HG02571 (cell line): ENCODE results near the gene PRIMPOL.
"Not testable (repeated sequence)": the region's sequence is repeated elsewhere in the genome, so short reads cannot be mapped to it uniquely, and the experiment has no call there.

Experiments used
- ATAC-seq: cut with Tn5 transposase; IDR thresholded peaks from one replicate; pipeline ENCODE4 v1.9.1; 2021; ENCODE audit warnings: mild to moderate bottlenecking, moderate library complexity; ENCODE audit not compliant: unreplicated experiment

PRIMPOL gene

GRCh38 chr4:184699941-184700340, 50.4 kb downstream of the PRIMPOL start:
- no peak for ATAC-seq

GRCh38 chr4:184702114-184702513, 52.6 kb downstream of the PRIMPOL start:
- ATAC-seq, result no peak

- ATAC-seq, result no peak
These were observed 56.2 kb downstream of the PRIMPOL start for GRCh38 chr4:184705692-184706091.

- no peak for ATAC-seq
These were observed 56.9 kb downstream of the PRIMPOL start for GRCh38 chr4:184706453-184706852.

- ATAC-seq, result no peak
These were observed 62.8 kb downstream of the PRIMPOL start for GRCh38 chr4:184712322-184712721.

- ATAC-seq, result no peak
These were observed 64.3 kb downstream of the PRIMPOL start for GRCh38 chr4:184713887-184714286.

GRCh38 chr4:184715526-184715925, 66.0 kb downstream of the PRIMPOL start:
- ATAC-seq, result no peak

GRCh38 chr4:184719407-184719806, 69.9 kb downstream of the PRIMPOL start:
- ATAC-seq, result no peak

GRCh38 chr4:184721254-184721653, 71.7 kb downstream of the PRIMPOL start:
- no peak for ATAC-seq

- ATAC-seq, result no peak
These were observed 73.3 kb downstream of the PRIMPOL start for GRCh38 chr4:184722798-184723197.

GRCh38 chr4:184727430-184727829, 77.9 kb downstream of the PRIMPOL start:
- ATAC-seq, result no peak

- ATAC-seq, result no peak
These were observed 79.3 kb downstream of the PRIMPOL start for GRCh38 chr4:184728858-184729257.

- no peak for ATAC-seq
These were observed 80.4 kb downstream of the PRIMPOL start for GRCh38 chr4:184729946-184730345.

GRCh38 chr4:184731056-184731455, 81.5 kb downstream of the PRIMPOL start:
- no peak for ATAC-seq

GRCh38 chr4:184732126-184732525, 82.6 kb downstream of the PRIMPOL start:
- ATAC-seq, result no peak

GRCh38 chr4:184733654-184734524, 84.4 kb downstream of the PRIMPOL start, which contains the start of gene CENPU:
CENPU (minus strand) TSS chr4:184734096; CDS start chr4:184734062, 34 bp downstream.
- peak; percentile 93 for ATAC-seq

GRCh38 chr4:184734758-184735157, 85.2 kb downstream of the PRIMPOL start:
- ATAC-seq, result no peak

- ATAC-seq, result not testable (repeated sequence)
These were observed 90.0 kb downstream of the PRIMPOL start for GRCh38 chr4:184739575-184739974.

- no peak for ATAC-seq
These were observed 91.4 kb downstream of the PRIMPOL start for GRCh38 chr4:184740980-184741391.

GRCh38 chr4:184741651-184742050, 92.1 kb downstream of the PRIMPOL start:
- not testable (repeated sequence) for ATAC-seq

GRCh38 chr4:184743650-184744049, 94.1 kb downstream of the PRIMPOL start:
- ATAC-seq, result no peak

GRCh38 chr4:184744236-184744635, 94.7 kb downstream of the PRIMPOL start:
- ATAC-seq, result no peak
